Esophagus (tissue), 2 donors: ENCODE data around the gene HTRA1. TPM values are rescaled to one million over a fixed set of nuclear protein-coding genes. Genes with fewer than 3 reads are reported as not detected.

ENCODE experiments used
- H3K27ac ChIP-seq, 2 donors: one replicate each; pipeline ENCODE4 v1.5.1; 2013; ENCODE audit warnings: low read depth in 2 of 2, mild to moderate bottlenecking in 2 of 2, inconsistent platforms in 1 of 2, low read length in 1 of 2, moderate library complexity in 1 of 2
- H3K27me3 ChIP-seq, 2 donors: one replicate each; pipeline ENCODE4 v1.6.1; 2013; ENCODE audit warnings: low read length in 2 of 2, control low read depth in 1 of 2, mild to moderate bottlenecking in 1 of 2; ENCODE audit not compliant: insufficient read depth in 2 of 2, control insufficient read depth in 1 of 2
- H3K36me3 ChIP-seq, 2 donors: one replicate each; pipeline ENCODE4 v1.6.1; 2013; ENCODE audit warnings: low read length in 1 of 2; ENCODE audit not compliant: control insufficient read depth in 2 of 2, insufficient read depth in 2 of 2
- H3K4me1 ChIP-seq, 2 donors: one replicate each; pipeline ENCODE4 v1.6.1; 2013; ENCODE audit warnings: low read length in 1 of 2; ENCODE audit not compliant: control insufficient read depth in 2 of 2, insufficient read depth in 2 of 2
- H3K4me3 ChIP-seq, 2 donors: one replicate each; pipeline ENCODE4 v1.5.1; 2013; ENCODE audit warnings: low read length in 2 of 2, mild to moderate bottlenecking in 2 of 2, low read depth in 1 of 2, moderate library complexity in 1 of 2
- H3K9me3 ChIP-seq, 2 donors: one replicate each; pipeline ENCODE4 v1.6.1; 2013; ENCODE audit warnings: mild to moderate bottlenecking in 2 of 2, low read depth in 1 of 2, low read length in 1 of 2, moderate library complexity in 1 of 2; ENCODE audit not compliant: control insufficient read depth in 2 of 2, insufficient read depth in 1 of 2
- WGBS, 2 donors: extraction: QIAGEN DNeasy Blood & Tissue Kit; methylation state at CpG; one replicate each; pipeline ENCODE4 v1.1.7; 2013; 5-methylcytosine and 5-hydroxymethylcytosine counted together
- polyA plus RNA-seq, 2 donors: library from polyadenylated mRNA; stranded (reverse); fragments of 200-250 nt; gene quantifications; one replicate each; pipeline ENCODE4 v1.2.3, GENCODE V29; 2013
- donor health status: healthy with polysubstance abuse.
- donor health status: Bipolar disorder and iron deficiency.

Gene HTRA1
- polyA plus RNA-seq, 2 donors = 11.7 to 19.5 TPM

GRCh38 chr10:122450353-122450990 is 10.9 kb upstream of the HTRA1 start:
- H3K4me1 ChIP-seq = no peaks in the 10 kb centered on the region
- WGBS, 2 donors = 72 to 73% methylated on average over 14 of the region's 14 CpGs
- H3K4me3 ChIP-seq = no peak overlapping the region
- no peak overlapping the region for H3K27ac ChIP-seq
- no peaks in the 10 kb centered on the region for H3K36me3 ChIP-seq
- H3K9me3 ChIP-seq = no peaks in the 10 kb centered on the region
- H3K27me3 ChIP-seq = no peaks in the 10 kb centered on the region

- WGBS, 2 donors = 92% methylated on average over 3 of the region's 3 CpGs
- no peaks in the 10 kb centered on the region for H3K27me3 ChIP-seq
- no peak overlapping the region for H3K27ac ChIP-seq
- H3K4me3 ChIP-seq = no peak overlapping the region
- peaks cover 0 to 2% of the 10 kb centered on the region in 2 donors for H3K4me1 ChIP-seq
- H3K36me3 ChIP-seq = no peaks in the 10 kb centered on the region
- H3K9me3 ChIP-seq = no peaks in the 10 kb centered on the region
These were observed 7.3 kb upstream of the HTRA1 start for GRCh38 chr10:122454071-122454470.

- Histone ChIP-seq H3K4me1 (peaks cover 0 to 2% of the 10 kb centered on the region in 2 donors), H3K27me3 (no peaks in the 10 kb centered on the region), H3K27ac (no peak within 1 kb of the TSS), H3K36me3 (no peaks in the 10 kb centered on the region), H3K4me3 (no peak within 1 kb of the TSS), H3K9me3 (no peaks in the 10 kb centered on the region)
- WGBS, 2 donors = 84 to 89% methylated on average over 7 of the region's 7 CpGs
These were observed 6.7 kb upstream of the HTRA1 start, which contains the start of gene ARMS2 for GRCh38 chr10:122454603-122455080. TSS of gene ARMS2 (plus strand) at chr10:122454653. CDS start at chr10:122454728, 75 bp downstream.

GRCh38 chr10:122455376-122456079 is 5.8 kb upstream of the HTRA1 start:
- WGBS, 2 donors = 86 to 90% methylated on average over 11 of the region's 11 CpGs
- no peaks in the 10 kb centered on the region for H3K27me3 ChIP-seq
- H3K4me1 ChIP-seq = peaks cover 0 to 2% of the 10 kb centered on the region in 2 donors
- H3K27ac ChIP-seq = no peak overlapping the region
- H3K36me3 ChIP-seq = no peaks in the 10 kb centered on the region
- no peaks in the 10 kb centered on the region for H3K9me3 ChIP-seq
- no peak overlapping the region for H3K4me3 ChIP-seq

- H3K36me3 ChIP-seq = no peaks in the 10 kb centered on the region
- no peaks in the 10 kb centered on the region for H3K27me3 ChIP-seq
- no peaks in the 10 kb centered on the region for H3K9me3 ChIP-seq
- WGBS, 2 donors = 50 to 51% methylated on average over 5 of the region's 5 CpGs
- H3K4me3 ChIP-seq = no peak overlapping the region
- H3K27ac ChIP-seq = no peak overlapping the region
- H3K4me1 ChIP-seq = peaks cover 3 to 7% of the 10 kb centered on the region in 2 donors
These were observed 3.4 kb upstream of the HTRA1 start for GRCh38 chr10:122457934-122458333.

- H3K27ac ChIP-seq = no peak overlapping the region
- no peaks in the 10 kb centered on the region for H3K9me3 ChIP-seq
- no peaks in the 10 kb centered on the region for H3K27me3 ChIP-seq
- no peaks in the 10 kb centered on the region for H3K36me3 ChIP-seq
- peaks cover 4 to 7% of the 10 kb centered on the region in 2 donors for H3K4me1 ChIP-seq
- WGBS, 2 donors = 84 to 87% methylated on average over 6 of the region's 6 CpGs
- H3K4me3 ChIP-seq = no peak overlapping the region
These were observed 2.7 kb upstream of the HTRA1 start for GRCh38 chr10:122458693-122459092.

- H3K9me3 ChIP-seq = no peaks in the 10 kb centered on the region
- H3K27me3 ChIP-seq = no peaks in the 10 kb centered on the region
- peaks cover 4 to 7% of the 10 kb centered on the region in 2 donors for H3K4me1 ChIP-seq
- 76 to 81% methylated on average over 12 to 14 of the region's 14 CpGs for WGBS, 2 donors
- H3K27ac ChIP-seq = no peak overlapping the region
- H3K4me3 ChIP-seq = no peak overlapping the region
- H3K36me3 ChIP-seq = no peaks in the 10 kb centered on the region
These were observed 1.6 kb upstream of the HTRA1 start for GRCh38 chr10:122459561-122460273.

GRCh38 chr10:122460891-122461293 is 461 bp upstream of the HTRA1 start:
- H3K36me3 ChIP-seq = no peaks in the 10 kb centered on the region
- peak overlapping the region; percentile 61 to 64 for H3K4me3 ChIP-seq
- H3K27me3 ChIP-seq = no peaks in the 10 kb centered on the region
- H3K4me1 ChIP-seq = peaks cover 4 to 7% of the 10 kb centered on the region in 2 donors
- no peaks in the 10 kb centered on the region for H3K9me3 ChIP-seq
- H3K27ac ChIP-seq = peak overlapping the region; percentile 49 to 73
- 0 to 3% methylated on average over 40 of the region's 40 CpGs for WGBS, 2 donors

GRCh38 chr10:122461729-122462532 is 578 bp downstream of the HTRA1 start:
- Histone ChIP-seq H3K36me3 (no peaks in the 10 kb centered on the region), H3K27me3 (no peaks in the 10 kb centered on the region), H3K27ac (peak overlapping the region; percentile 49 to 73), H3K4me3 (peak overlapping the region; percentile 61 to 64), H3K9me3 (no peaks in the 10 kb centered on the region), H3K4me1 (peaks cover 4 to 7% of the 10 kb centered on the region in 2 donors)
- WGBS, 2 donors = 1% methylated on average over 46 to 95 of the region's 95 CpGs
